ENCODE data around the gene EWSR1. TPM values are rescaled to one million over a fixed set of nuclear protein-coding genes. Genes with fewer than 3 reads are reported as not detected.

Gene EWSR1
- total and polyA plus RNA-seq, 2 of the 4 experiments (the other 2 are of a cell fraction), result 243 to 518 TPM

- ATAC-seq (ENCODE audit: low read depth), result no peak
- no peak overlapping the region for H3K4me2 ChIP-seq (ENCODE audit: low read depth, low read length)
- TF ChIP-seq RFX5 (IDR thresholded peaks at IDR 0.05; ENCODE audit: low read depth, low read length) (no peak), NFE2L2 (IDR thresholded peaks at IDR 0.05; ENCODE audit: low read depth, low read length) (no peak), MAZ (IDR thresholded peaks at IDR 0.05; ENCODE audit: borderline replicate concordance, low read depth, low read length) (no peak), POLR2A (IDR thresholded peaks at IDR 0.05; ENCODE audit: low read depth, low read length) (no peak), RCOR1 (IDR thresholded peaks at IDR 0.05; ENCODE audit: insufficient replicate concordance, low read length) (no peak), ELK1 (IDR thresholded peaks at IDR 0.05; ENCODE audit: borderline replicate concordance, low read depth, low read length) (no peak), MAFK (IDR thresholded peaks at IDR 0.05; ENCODE audit: low read depth, low read length) (no peak), CTCF (conservative IDR thresholded peaks at IDR 0.05; ENCODE audit: low read depth, low read length) (no peak), USF2 (IDR thresholded peaks at IDR 0.05; ENCODE audit: low read depth, low read length) (no peak), RAD21 (IDR thresholded peaks at IDR 0.05; ENCODE audit: low read length) (no peak), SMC3 (IDR thresholded peaks at IDR 0.05; ENCODE audit: low read depth, low read length) (no peak), MXI1 (IDR thresholded peaks at IDR 0.05; ENCODE audit: borderline replicate concordance, low read depth, low read length) (no peak)
- no peak overlapping the region for H2AK9ac ChIP-seq (replicated peaks; ENCODE audit: low read depth, low read length, poor library complexity)
- H2AK5ac ChIP-seq (ENCODE audit: low read depth, low read length), result no peak overlapping the region
- WGBS, 2 experiments (ENCODE audit: extremely low coverage in 2 of 2, insufficient read length in 1 of 2), result 80% methylated on average over 1 of the region's 2 CpGs; no CpG with 5 or more reads in 1 of the 2 experiments
- no peak overlapping the region for H3K56ac ChIP-seq (ENCODE audit: extremely low read depth, insufficient read depth, low read length)
- no peak overlapping the region for H2BK5ac ChIP-seq (ENCODE audit: low read depth, low read length, poor library complexity, severe bottlenecking)
- no peaks in the 10 kb centered on the region for H3K27me3 ChIP-seq (ENCODE audit: control insufficient read depth, insufficient read depth, low read length)
- H3K18ac ChIP-seq (ENCODE audit: low read depth, low read length), result no peak overlapping the region
- H4K8ac ChIP-seq (ENCODE audit: low read depth in 2 of 2, low read length in 2 of 2), result no peak overlapping the region
- no peak overlapping the region for H2BK15ac ChIP-seq (ENCODE audit: low read depth, low read length)
- H3K23ac ChIP-seq (ENCODE audit: low read depth, low read length), result no peak overlapping the region
- POLR2A ChIA-PET (ENCODE audit: unreplicated experiment), result no interaction called here
- no peak overlapping the region for H4K91ac ChIP-seq (ENCODE audit: insufficient read depth, low read depth, low read length)
- no peak overlapping the region for H2AFZ ChIP-seq (replicated peaks; ENCODE audit: low read length, poor library complexity)
- no peak overlapping the region for H3K27ac ChIP-seq (ENCODE audit: insufficient read depth, low read length)
- no peak for DNase-seq
- no peak overlapping the region for H3K14ac ChIP-seq (replicated peaks; ENCODE audit: low read depth, low read length)
- no peak overlapping the region for H3K4me3 ChIP-seq (ENCODE audit: insufficient read depth, low read depth, low read length)
- H3K4ac ChIP-seq (ENCODE audit: low read depth, low read length), result no peak overlapping the region
- H2BK20ac ChIP-seq (ENCODE audit: low read depth, low read length), result no peak overlapping the region
- H4K20me1 ChIP-seq (ENCODE audit: insufficient read depth, low read length), result peaks cover 33% of the 10 kb centered on the region
- H3K9me3 ChIP-seq (ENCODE audit: control insufficient read depth, insufficient read depth, low read length), result no peaks in the 10 kb centered on the region
- H3K4me1 ChIP-seq (ENCODE audit: control insufficient read depth, insufficient read depth, low read length), result peaks cover 2% of the 10 kb centered on the region
- peaks cover 6 to 19% of the 10 kb centered on the region in 2 experiments for H3K79me1 ChIP-seq (ENCODE audit: low read depth in 1 of 2, low read length in 2 of 2)
- in situ Hi-C loops (cut with MboI; ENCODE audit: low sequenced_read_pairs) (no loop called here), intact Hi-C loops (cut with micrococcal nuclease) (no loop called here), dilution Hi-C loops (cut with HindIII; ENCODE audit: low sequenced_read_pairs, unreplicated experiment) (no loop called here)
- no peak overlapping the region for H3K9ac ChIP-seq (ENCODE audit: low read depth, low read length)
- no peak overlapping the region for H4K5ac ChIP-seq (ENCODE audit: low read depth, low read length)
- CTCF ChIA-PET, result no interaction called here
- peaks cover 37% of the 10 kb centered on the region for H3K36me3 ChIP-seq (ENCODE audit: control insufficient read depth, insufficient read depth, low read length)
- peaks cover 10% of the 10 kb centered on the region for H3K9me1 ChIP-seq (ENCODE audit: insufficient read depth, low read length)
- no peak overlapping the region for H2BK120ac ChIP-seq (ENCODE audit: low read depth, low read length)
- no TSS peak for BruUV-seq (replicated peaks)
These were observed 34.3 kb downstream of the EWSR1 start for GRCh38 chr22:29302402-29302680.

All from IMR-90 (cell line).